ENCODE data around the gene ANKRD11.
A peak's percentile ranks its signal among the peaks of the same experiment; 100 is the strongest.

GRCh38 chr16:89289428-89290395, 200.6 kb downstream of the ANKRD11 start:
- TF ChIP-seq CTCF (IDR thresholded peaks at IDR 0.05) (peak; percentile 40 to 50 (median 47)), POLR2A (IDR thresholded peaks at IDR 0.05) (no peak), EP300 (IDR thresholded peaks at IDR 0.05) (no peak)
